ENCODE data around the gene WFDC1.

The WFDC1 gene

GRCh38 chr16:84272740-84273320, 21.8 kb upstream of the WFDC1 start:
- no peak for DNase-seq (ENCODE audit: low read depth, low spot score)

GRCh38 chr16:84274515-84274914, 20.2 kb upstream of the WFDC1 start:
- DNase-seq (ENCODE audit: low read depth, low spot score): no peak

- no peak for DNase-seq (ENCODE audit: low read depth, low spot score)
These were observed 19.0 kb upstream of the WFDC1 start for GRCh38 chr16:84275585-84276151.

GRCh38 chr16:84277244-84277823, 17.3 kb upstream of the WFDC1 start:
- no peak for DNase-seq (ENCODE audit: low read depth, low spot score)

- DNase-seq (ENCODE audit: low read depth, low spot score): no peak
These were observed 16.3 kb upstream of the WFDC1 start for GRCh38 chr16:84278333-84278732.

- no peak for DNase-seq (ENCODE audit: low read depth, low spot score)
These were observed 15.7 kb upstream of the WFDC1 start for GRCh38 chr16:84278968-84279367.

- no peak for DNase-seq (ENCODE audit: low read depth, low spot score)
These were observed 14.8 kb upstream of the WFDC1 start for GRCh38 chr16:84279881-84280280.

- no peak for DNase-seq (ENCODE audit: low read depth, low spot score)
These were observed 13.6 kb upstream of the WFDC1 start for GRCh38 chr16:84281074-84281473.

- DNase-seq (ENCODE audit: low read depth, low spot score): no peak
These were observed 12.1 kb upstream of the WFDC1 start for GRCh38 chr16:84282533-84282932.

GRCh38 chr16:84283314-84284153, 11.1 kb upstream of the WFDC1 start:
- DNase-seq (ENCODE audit: low read depth, low spot score): no peak

DNA sequence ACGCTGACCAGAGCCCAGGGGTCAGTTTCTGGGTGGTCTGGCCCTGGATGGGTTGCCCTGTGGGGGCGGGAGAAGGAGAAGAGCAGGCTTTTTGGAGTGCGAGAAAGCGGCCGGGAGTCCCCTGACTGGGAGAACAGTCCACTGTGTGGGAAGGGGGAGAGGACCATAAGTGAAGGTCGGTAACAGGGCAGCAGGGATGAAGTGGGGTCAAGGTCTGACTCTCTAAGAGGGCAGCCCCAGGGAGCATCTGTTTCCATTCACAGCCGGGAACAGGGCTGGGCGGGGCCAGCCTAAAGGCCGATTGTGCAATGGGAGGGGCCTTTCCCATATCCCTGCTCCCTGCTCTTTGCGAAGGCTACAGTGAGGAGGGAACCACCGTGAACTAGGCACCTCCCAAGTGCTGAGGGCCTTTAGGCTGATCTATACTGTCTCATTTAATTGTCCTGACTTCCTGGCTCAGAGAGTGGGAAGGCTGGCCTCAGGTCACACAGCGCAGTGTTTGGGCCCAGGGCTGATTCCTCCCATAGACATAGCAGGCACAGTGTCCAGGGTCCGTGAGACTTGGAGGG, 10.4 kb upstream of the WFDC1 start:
- DNase-seq (ENCODE audit: low read depth, low spot score): no peak

DNA sequence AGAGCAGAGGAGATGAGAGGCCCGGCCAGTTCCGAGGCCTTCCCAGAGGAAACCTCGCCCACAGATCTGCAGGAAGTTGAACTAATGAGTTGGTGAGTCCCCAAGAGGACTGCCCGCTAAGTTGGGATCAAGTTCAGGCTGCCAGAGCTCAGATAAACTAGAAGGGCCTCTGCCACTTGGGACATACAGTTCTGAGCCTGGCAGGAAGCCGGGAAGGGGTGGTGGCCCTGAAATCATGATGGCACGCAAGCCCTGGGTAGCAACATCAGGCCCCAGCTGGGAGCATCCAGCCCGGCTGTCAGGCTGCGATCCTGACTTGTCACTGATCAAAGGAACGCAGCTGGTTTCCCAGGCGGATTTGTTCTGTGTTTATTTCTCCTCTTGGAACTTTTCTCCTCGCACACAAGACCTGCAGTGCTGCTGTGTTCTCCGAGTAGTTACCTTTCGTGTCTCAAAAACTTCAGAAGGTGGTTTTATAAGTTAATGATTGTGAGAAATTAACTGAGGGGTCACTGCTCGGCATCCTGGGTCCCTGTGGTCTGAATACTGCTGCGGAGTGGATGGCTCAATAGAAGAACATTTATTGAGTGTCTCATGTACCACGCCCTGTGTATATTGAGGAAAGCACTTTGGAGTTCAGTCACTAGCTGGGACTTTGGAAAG, 8.0 kb upstream of the WFDC1 start:
- peak; percentile 39 for DNase-seq (ENCODE audit: low read depth, low spot score)

GRCh38 chr16:84288902-84289301, 5.8 kb upstream of the WFDC1 start:
- DNase-seq (ENCODE audit: low read depth, low spot score): no peak

DNA sequence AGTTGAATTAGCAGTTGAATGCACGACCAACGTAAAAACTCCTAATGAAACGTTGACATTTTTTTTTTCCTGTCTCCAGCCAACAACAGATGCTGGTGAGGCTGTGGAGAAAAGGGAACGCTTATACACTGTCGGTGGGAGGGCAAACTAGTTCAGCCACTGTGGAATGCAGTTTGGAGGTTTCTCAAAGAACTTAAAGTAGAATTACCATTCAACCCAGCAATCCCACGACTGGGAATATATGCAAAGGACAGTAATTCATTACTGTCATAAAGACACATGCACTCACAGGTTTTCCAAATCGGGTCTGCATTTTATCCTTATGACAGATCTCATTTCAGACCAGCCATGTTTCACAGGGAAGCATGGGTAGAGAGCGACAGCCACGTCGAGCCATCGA, 3.5 kb upstream of the WFDC1 start:
- no peak for DNase-seq (ENCODE audit: low read depth, low spot score)

GRCh38 chr16:84292011-84292410, 2.7 kb upstream of the WFDC1 start:
- DNase-seq (ENCODE audit: low read depth, low spot score): no peak

DNA sequence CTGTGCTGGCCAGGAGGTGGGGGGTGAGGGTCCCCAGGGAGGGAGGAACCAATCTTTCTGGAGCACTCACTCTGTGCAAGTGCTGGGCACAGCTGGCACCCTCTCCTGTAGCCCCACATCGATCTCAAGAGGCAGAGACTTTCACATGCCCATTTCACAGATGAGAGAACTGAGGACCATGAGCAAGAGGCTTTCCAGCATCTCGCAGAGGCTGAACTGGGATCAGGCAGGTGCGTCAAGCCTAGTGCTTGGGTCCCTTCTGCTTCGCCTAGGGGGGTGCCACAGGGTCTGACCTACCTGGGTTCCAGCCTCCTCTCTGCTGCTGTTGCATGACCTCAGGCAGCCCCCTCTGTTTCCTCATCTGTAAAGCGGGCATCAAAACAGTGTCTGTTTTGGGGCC, 1.3 kb upstream of the WFDC1 start:
- no peak for DNase-seq (ENCODE audit: low read depth, low spot score)

GRCh38 chr16:84294117-84294516, 561 bp upstream of the WFDC1 start:
- DNase-seq (ENCODE audit: low read depth, low spot score): no peak

DNA sequence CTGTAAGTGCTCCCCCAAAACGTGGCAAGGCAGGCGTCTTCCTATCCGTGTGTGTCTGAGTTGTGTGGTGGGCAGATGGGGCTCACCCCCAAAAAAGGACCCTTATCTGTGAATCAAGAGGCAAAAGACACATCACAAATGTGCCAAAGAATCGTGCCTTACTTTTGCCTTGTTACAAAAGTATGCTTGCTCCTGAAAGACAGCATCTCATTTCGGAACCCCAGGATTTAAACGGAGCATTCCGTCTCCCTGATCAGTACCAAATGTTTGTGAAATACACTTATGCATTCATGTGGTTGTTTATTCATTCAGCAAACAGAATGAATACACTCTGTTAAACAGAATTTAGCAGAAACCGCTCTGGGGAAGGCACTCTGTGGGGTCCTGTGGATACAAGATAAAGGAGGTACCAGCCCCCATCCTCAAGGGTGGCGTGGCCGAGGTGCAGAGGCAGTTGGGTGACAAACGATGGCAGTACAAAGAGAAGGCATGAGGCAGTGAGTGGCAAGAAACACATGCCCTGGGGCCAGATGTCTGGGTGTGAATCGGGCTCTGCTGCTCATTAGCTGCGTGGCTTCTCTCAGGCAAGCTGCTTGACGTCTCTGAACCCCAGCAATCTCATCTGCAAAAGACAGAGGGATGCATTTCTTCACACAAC, 654 bp downstream of the WFDC1 start:
- DNase-seq (ENCODE audit: low read depth, low spot score): no peak

- DNase-seq (ENCODE audit: low read depth, low spot score): no peak
These were observed 3.8 kb downstream of the WFDC1 start for GRCh38 chr16:84298376-84298899.

- DNase-seq (ENCODE audit: low read depth, low spot score): no peak
These were observed 5.2 kb downstream of the WFDC1 start for GRCh38 chr16:84299734-84300440.

All from smooth muscle cell of the brain vasculature (primary cell).